Measurements from ENCODE around the gene BANP.
"Not testable (repeated sequence)": the region's sequence is repeated elsewhere in the genome, so short reads cannot be mapped to it uniquely, and the experiment has no call there.

BANP gene

GRCh38 chr16:88045361-88045760, 94.1 kb downstream of the BANP start:
- not testable (repeated sequence) for H3K9me3 ChIP-seq (ENCODE audit: control insufficient read depth in 1 of 2, low read length in 2 of 2); H3K27me3 ChIP-seq (ENCODE audit: control insufficient read depth in 1 of 2, insufficient read depth in 2 of 2, low read length in 2 of 2); H3K9ac ChIP-seq (ENCODE audit: low read depth in 1 of 2, low read length in 2 of 2); H3K27ac ChIP-seq (ENCODE audit: low read depth, low read length); H3K4me3 ChIP-seq (ENCODE audit: low read depth in 1 of 2, low read length in 2 of 2); H3K4me1 ChIP-seq (ENCODE audit: control insufficient read depth in 1 of 2, insufficient read depth in 2 of 2, low read length in 2 of 2)
- H3K36me3 ChIP-seq (ENCODE audit: control insufficient read depth in 1 of 2, insufficient read depth in 2 of 2, low read length in 2 of 2), result peaks cover 9 to 23% of the 10 kb centered on the region in 2 donors

DNA sequence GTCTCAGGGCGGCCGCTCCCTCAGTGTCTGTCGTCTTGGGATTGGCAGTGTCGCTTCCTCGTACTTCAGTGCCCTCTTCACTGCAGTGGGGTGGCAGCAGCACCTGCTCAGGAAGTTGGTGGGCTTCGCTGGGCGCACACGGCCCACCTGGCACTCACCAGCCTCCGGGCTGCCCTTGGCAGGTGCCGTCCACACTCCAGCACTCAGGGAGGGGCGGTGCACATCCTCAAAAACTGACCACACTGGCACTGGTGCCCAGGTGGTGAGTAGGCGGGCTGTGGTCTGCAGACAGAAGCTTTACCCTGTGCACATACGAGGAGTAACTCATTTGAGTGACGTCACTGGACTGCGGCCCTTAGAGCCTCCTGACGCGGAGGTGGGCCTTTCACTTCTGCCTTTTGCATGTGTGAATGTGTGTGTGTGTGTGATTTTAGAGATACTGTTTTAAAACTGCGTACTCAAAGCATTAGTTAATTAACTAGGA, 94.6 kb downstream of the BANP start:
- Histone ChIP-seq H3K9ac (ENCODE audit: low read depth in 1 of 2, low read length in 2 of 2) (no peak overlapping the region), H3K4me1 (ENCODE audit: control insufficient read depth in 1 of 2, insufficient read depth in 2 of 2, low read length in 2 of 2) (peaks cover 0 to 4% of the 10 kb centered on the region in 2 donors), H3K27ac (ENCODE audit: low read depth, low read length) (no peak overlapping the region), H3K27me3 (ENCODE audit: control insufficient read depth in 1 of 2, insufficient read depth in 2 of 2, low read length in 2 of 2) (no peaks in the 10 kb centered on the region), H3K9me3 (ENCODE audit: control insufficient read depth in 1 of 2, low read length in 2 of 2) (no peaks in the 10 kb centered on the region), H3K4me3 (ENCODE audit: low read depth in 1 of 2, low read length in 2 of 2) (no peak overlapping the region), H3K36me3 (ENCODE audit: control insufficient read depth in 1 of 2, insufficient read depth in 2 of 2, low read length in 2 of 2) (peaks cover 9 to 25% of the 10 kb centered on the region in 2 donors)

- Histone ChIP-seq H3K9ac (ENCODE audit: low read depth in 1 of 2, low read length in 2 of 2) (no peak overlapping the region), H3K36me3 (ENCODE audit: control insufficient read depth in 1 of 2, insufficient read depth in 2 of 2, low read length in 2 of 2) (peaks cover 13 to 31% of the 10 kb centered on the region in 2 donors), H3K27me3 (ENCODE audit: control insufficient read depth in 1 of 2, insufficient read depth in 2 of 2, low read length in 2 of 2) (no peaks in the 10 kb centered on the region), H3K4me1 (ENCODE audit: control insufficient read depth in 1 of 2, insufficient read depth in 2 of 2, low read length in 2 of 2) (peaks cover 0 to 4% of the 10 kb centered on the region in 2 donors), H3K9me3 (ENCODE audit: control insufficient read depth in 1 of 2, low read length in 2 of 2) (no peaks in the 10 kb centered on the region), H3K27ac (ENCODE audit: low read depth, low read length) (no peak overlapping the region), H3K4me3 (ENCODE audit: low read depth in 1 of 2, low read length in 2 of 2) (no peak overlapping the region)
Observed at GRCh38 chr16:88047462-88047861, 96.2 kb downstream of the BANP start.

- no peak overlapping the region for H3K9ac ChIP-seq (ENCODE audit: low read depth in 1 of 2, low read length in 2 of 2)
- H3K27me3 ChIP-seq (ENCODE audit: control insufficient read depth in 1 of 2, insufficient read depth in 2 of 2, low read length in 2 of 2), result no peaks in the 10 kb centered on the region
- no peak overlapping the region for H3K27ac ChIP-seq (ENCODE audit: low read depth, low read length)
- H3K4me1 ChIP-seq (ENCODE audit: control insufficient read depth in 1 of 2, insufficient read depth in 2 of 2, low read length in 2 of 2), result peaks cover 0 to 4% of the 10 kb centered on the region in 2 donors
- no peak overlapping the region for H3K4me3 ChIP-seq (ENCODE audit: low read depth in 1 of 2, low read length in 2 of 2)
- peaks cover 17 to 37% of the 10 kb centered on the region in 2 donors for H3K36me3 ChIP-seq (ENCODE audit: control insufficient read depth in 1 of 2, insufficient read depth in 2 of 2, low read length in 2 of 2)
- H3K9me3 ChIP-seq (ENCODE audit: control insufficient read depth in 1 of 2, low read length in 2 of 2), result no peaks in the 10 kb centered on the region
Observed at GRCh38 chr16:88048985-88049384, 97.8 kb downstream of the BANP start.

GRCh38 chr16:88049561-88050545, 98.6 kb downstream of the BANP start:
- Histone ChIP-seq H3K4me3 (ENCODE audit: low read depth in 1 of 2, low read length in 2 of 2) (no peak overlapping the region), H3K36me3 (ENCODE audit: control insufficient read depth in 1 of 2, insufficient read depth in 2 of 2, low read length in 2 of 2) (peaks cover 17 to 37% of the 10 kb centered on the region in 2 donors), H3K27ac (ENCODE audit: low read depth, low read length) (no peak overlapping the region), H3K27me3 (ENCODE audit: control insufficient read depth in 1 of 2, insufficient read depth in 2 of 2, low read length in 2 of 2) (no peaks in the 10 kb centered on the region), H3K4me1 (ENCODE audit: control insufficient read depth in 1 of 2, insufficient read depth in 2 of 2, low read length in 2 of 2) (peaks cover 0 to 4% of the 10 kb centered on the region in 2 donors), H3K9ac (ENCODE audit: low read depth in 1 of 2, low read length in 2 of 2) (no peak overlapping the region), H3K9me3 (ENCODE audit: control insufficient read depth in 1 of 2, low read length in 2 of 2) (no peaks in the 10 kb centered on the region)

DNA sequence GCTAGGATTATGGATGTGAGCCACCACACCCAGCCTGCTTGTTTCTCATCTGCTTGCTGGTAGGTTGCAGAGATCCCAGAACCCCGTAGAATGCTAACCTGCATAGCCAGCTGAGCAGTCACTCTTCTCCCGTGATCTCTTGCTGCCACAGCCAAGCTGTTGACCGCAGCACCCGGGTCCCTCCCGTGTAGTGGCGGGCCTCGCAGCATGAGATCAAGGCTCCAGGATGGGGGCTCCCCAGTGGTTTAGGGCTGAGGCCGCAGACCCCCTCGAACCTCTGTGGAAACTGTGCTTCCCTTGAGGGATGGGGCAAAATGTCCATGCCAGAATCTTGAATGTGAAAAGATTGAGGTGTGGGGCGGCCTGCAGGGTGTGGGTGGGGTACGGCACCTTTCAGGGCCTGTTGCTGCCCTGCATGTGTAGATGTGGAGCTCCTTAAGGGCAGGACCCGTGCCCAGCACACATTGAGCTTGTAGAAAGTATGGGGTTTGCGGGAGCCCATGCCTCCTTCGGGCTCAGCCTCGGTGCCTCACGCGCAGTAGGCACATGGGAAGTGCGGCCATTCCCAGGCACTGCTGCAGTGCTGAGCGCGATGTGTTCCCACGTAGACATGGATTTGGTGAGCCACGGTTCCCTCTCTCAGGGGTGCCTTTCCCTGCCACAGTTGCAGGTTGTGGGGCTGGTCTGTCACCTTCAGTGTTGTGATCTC, 99.9 kb downstream of the BANP start:
- peaks cover 17 to 34% of the 10 kb centered on the region in 2 donors for H3K36me3 ChIP-seq (ENCODE audit: control insufficient read depth in 1 of 2, insufficient read depth in 2 of 2, low read length in 2 of 2)
- no peaks in the 10 kb centered on the region for H3K4me1 ChIP-seq (ENCODE audit: control insufficient read depth in 1 of 2, insufficient read depth in 2 of 2, low read length in 2 of 2)
- no peaks in the 10 kb centered on the region for H3K9me3 ChIP-seq (ENCODE audit: control insufficient read depth in 1 of 2, low read length in 2 of 2)
- H3K9ac ChIP-seq (ENCODE audit: low read depth in 1 of 2, low read length in 2 of 2), result no peak overlapping the region
- H3K27ac ChIP-seq (ENCODE audit: low read depth, low read length), result no peak overlapping the region
- H3K27me3 ChIP-seq (ENCODE audit: control insufficient read depth in 1 of 2, insufficient read depth in 2 of 2, low read length in 2 of 2), result no peaks in the 10 kb centered on the region
- H3K4me3 ChIP-seq (ENCODE audit: low read depth in 1 of 2, low read length in 2 of 2), result no peak overlapping the region

GRCh38 chr16:88052661-88053060, 101.4 kb downstream of the BANP start:
- H3K27ac ChIP-seq (ENCODE audit: low read depth, low read length), result no peak overlapping the region
- H3K4me3 ChIP-seq (ENCODE audit: low read depth in 1 of 2, low read length in 2 of 2), result no peak overlapping the region
- H3K4me1 ChIP-seq (ENCODE audit: control insufficient read depth in 1 of 2, insufficient read depth in 2 of 2, low read length in 2 of 2), result no peaks in the 10 kb centered on the region
- H3K36me3 ChIP-seq (ENCODE audit: control insufficient read depth in 1 of 2, insufficient read depth in 2 of 2, low read length in 2 of 2), result peaks cover 17 to 38% of the 10 kb centered on the region in 2 donors
- no peak overlapping the region for H3K9ac ChIP-seq (ENCODE audit: low read depth in 1 of 2, low read length in 2 of 2)
- H3K27me3 ChIP-seq (ENCODE audit: control insufficient read depth in 1 of 2, insufficient read depth in 2 of 2, low read length in 2 of 2), result no peaks in the 10 kb centered on the region
- H3K9me3 ChIP-seq (ENCODE audit: control insufficient read depth in 1 of 2, low read length in 2 of 2), result no peaks in the 10 kb centered on the region

DNA sequence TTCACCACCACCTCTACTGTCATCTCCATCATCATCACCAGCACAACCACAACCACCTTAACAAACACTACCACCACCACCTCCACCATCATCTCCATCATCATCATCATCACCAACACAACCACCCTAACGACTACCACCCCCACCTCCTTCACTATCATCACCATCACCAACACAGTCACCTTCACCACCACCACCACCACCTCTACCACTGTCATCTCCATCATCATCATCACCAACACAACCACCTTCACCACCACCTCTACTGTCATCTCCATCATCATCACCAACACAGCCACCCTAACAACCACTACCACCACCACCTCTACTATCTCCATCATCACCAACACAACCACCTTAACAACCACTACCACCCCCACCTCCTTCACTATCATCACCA, 102.2 kb downstream of the BANP start:
- H3K27ac ChIP-seq (ENCODE audit: low read depth, low read length); H3K9ac ChIP-seq (ENCODE audit: low read depth in 1 of 2, low read length in 2 of 2); H3K27me3 ChIP-seq (ENCODE audit: control insufficient read depth in 1 of 2, insufficient read depth in 2 of 2, low read length in 2 of 2); H3K4me3 ChIP-seq (ENCODE audit: low read depth in 1 of 2, low read length in 2 of 2); H3K9me3 ChIP-seq (ENCODE audit: control insufficient read depth in 1 of 2, low read length in 2 of 2); H3K4me1 ChIP-seq (ENCODE audit: control insufficient read depth in 1 of 2, insufficient read depth in 2 of 2, low read length in 2 of 2): not testable (repeated sequence)
- H3K36me3 ChIP-seq (ENCODE audit: control insufficient read depth in 1 of 2, insufficient read depth in 2 of 2, low read length in 2 of 2), result peaks cover 17 to 37% of the 10 kb centered on the region in 2 donors

DNA sequence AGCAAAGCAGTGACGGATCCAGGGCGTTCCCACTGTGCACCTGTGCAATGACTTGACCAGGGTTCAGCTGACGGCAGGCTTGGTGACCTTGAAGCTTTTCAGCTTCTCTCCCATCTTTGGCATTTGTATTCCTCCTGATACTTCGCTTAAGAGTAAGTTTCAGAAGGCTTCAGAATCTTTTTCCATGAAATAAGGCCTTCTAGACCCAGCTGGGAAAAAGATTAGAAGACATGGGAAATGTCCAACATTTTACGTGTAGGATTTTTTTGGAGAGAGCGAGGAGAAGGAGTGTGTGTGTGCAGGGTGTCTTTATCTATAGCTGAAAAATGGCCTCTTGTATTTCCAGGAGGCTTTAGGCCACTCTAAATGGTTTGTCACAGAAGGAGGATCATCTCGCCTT, 104.1 kb downstream of the BANP start:
- no peak overlapping the region for H3K4me3 ChIP-seq (ENCODE audit: low read depth in 1 of 2, low read length in 2 of 2)
- no peak overlapping the region for H3K27ac ChIP-seq (ENCODE audit: low read depth, low read length)
- H3K9me3 ChIP-seq (ENCODE audit: control insufficient read depth in 1 of 2, low read length in 2 of 2), result no peaks in the 10 kb centered on the region
- no peaks in the 10 kb centered on the region for H3K27me3 ChIP-seq (ENCODE audit: control insufficient read depth in 1 of 2, insufficient read depth in 2 of 2, low read length in 2 of 2)
- H3K36me3 ChIP-seq (ENCODE audit: control insufficient read depth in 1 of 2, insufficient read depth in 2 of 2, low read length in 2 of 2), result peaks cover 13 to 33% of the 10 kb centered on the region in 2 donors
- H3K9ac ChIP-seq (ENCODE audit: low read depth in 1 of 2, low read length in 2 of 2), result no peak overlapping the region
- no peaks in the 10 kb centered on the region for H3K4me1 ChIP-seq (ENCODE audit: control insufficient read depth in 1 of 2, insufficient read depth in 2 of 2, low read length in 2 of 2)

DNA sequence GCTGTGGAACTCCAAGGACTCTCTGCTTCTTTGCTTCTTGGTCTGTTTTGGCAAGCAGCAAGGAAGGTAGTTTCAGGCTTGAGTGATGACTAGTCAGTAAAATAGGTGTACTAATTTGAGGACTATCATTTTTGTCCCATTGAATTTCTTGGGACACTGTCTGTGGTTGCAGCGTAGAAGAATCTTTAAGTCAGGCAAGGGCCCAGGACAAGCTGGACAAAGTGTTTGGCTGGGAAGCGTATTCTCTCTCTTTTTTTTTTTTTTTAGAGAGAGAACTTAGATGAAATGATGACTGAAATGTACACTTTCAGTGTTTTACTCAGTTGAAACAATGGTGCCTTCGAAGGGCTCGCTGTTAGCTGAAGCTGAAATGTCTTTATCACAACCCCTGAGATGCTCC, 105.0 kb downstream of the BANP start:
- Histone ChIP-seq H3K27me3 (ENCODE audit: control insufficient read depth in 1 of 2, insufficient read depth in 2 of 2, low read length in 2 of 2) (no peaks in the 10 kb centered on the region), H3K36me3 (ENCODE audit: control insufficient read depth in 1 of 2, insufficient read depth in 2 of 2, low read length in 2 of 2) (peaks cover 13 to 34% of the 10 kb centered on the region in 2 donors), H3K9me3 (ENCODE audit: control insufficient read depth in 1 of 2, low read length in 2 of 2) (no peaks in the 10 kb centered on the region), H3K4me3 (ENCODE audit: low read depth in 1 of 2, low read length in 2 of 2) (no peak overlapping the region), H3K27ac (ENCODE audit: low read depth, low read length) (no peak overlapping the region), H3K4me1 (ENCODE audit: control insufficient read depth in 1 of 2, insufficient read depth in 2 of 2, low read length in 2 of 2) (no peaks in the 10 kb centered on the region), H3K9ac (ENCODE audit: low read depth in 1 of 2, low read length in 2 of 2) (no peak overlapping the region)
